ENCODE data around the gene TUBB6. TPM values are rescaled to one million over a fixed set of nuclear protein-coding genes. Genes with fewer than 3 reads are reported as not detected.

Gene TUBB6
- total and polyA plus RNA-seq, 2 experiments from 2014 or later = 148 to 329 TPM

GRCh38 chr18:12315911-12316310 lies 7.9 kb downstream of the TUBB6 start (continued):
- TF ChIP-seq CTCF (conservative IDR thresholded peaks at IDR 0.05; ENCODE audit: low read depth in 2 of 2) = no peak
- TF ChIP-seq POLR2AphosphoS5 (IDR thresholded peaks at IDR 0.05; ENCODE audit: low read depth) = no peak
- TF ChIP-seq CREB1 (CRISPR knock-in tag; IDR thresholded peaks at IDR 0.05; ENCODE audit: low read depth) = no peak
- TF ChIP-seq, protein P1, sequence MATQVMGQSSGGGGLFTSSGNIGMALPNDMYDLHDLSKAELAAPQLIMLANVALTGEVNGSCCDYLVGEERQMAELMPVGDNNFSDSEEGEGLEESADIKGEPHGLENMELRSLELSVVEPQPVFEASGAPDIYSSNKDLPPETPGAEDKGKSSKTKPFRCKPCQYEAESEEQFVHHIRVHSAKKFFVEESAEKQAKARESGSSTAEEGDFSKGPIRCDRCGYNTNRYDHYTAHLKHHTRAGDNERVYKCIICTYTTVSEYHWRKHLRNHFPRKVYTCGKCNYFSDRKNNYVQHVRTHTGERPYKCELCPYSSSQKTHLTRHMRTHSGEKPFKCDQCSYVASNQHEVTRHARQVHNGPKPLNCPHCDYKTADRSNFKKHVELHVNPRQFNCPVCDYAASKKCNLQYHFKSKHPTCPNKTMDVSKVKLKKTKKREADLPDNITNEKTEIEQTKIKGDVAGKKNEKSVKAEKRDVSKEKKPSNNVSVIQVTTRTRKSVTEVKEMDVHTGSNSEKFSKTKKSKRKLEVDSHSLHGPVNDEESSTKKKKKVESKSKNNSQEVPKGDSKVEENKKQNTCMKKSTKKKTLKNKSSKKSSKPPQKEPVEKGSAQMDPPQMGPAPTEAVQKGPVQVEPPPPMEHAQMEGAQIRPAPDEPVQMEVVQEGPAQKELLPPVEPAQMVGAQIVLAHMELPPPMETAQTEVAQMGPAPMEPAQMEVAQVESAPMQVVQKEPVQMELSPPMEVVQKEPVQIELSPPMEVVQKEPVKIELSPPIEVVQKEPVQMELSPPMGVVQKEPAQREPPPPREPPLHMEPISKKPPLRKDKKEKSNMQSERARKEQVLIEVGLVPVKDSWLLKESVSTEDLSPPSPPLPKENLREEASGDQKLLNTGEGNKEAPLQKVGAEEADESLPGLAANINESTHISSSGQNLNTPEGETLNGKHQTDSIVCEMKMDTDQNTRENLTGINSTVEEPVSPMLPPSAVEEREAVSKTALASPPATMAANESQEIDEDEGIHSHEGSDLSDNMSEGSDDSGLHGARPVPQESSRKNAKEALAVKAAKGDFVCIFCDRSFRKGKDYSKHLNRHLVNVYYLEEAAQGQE (IDR thresholded peaks at IDR 0.05; ENCODE audit: unreplicated experiment) = no peak
- TF ChIP-seq NANOG (IDR thresholded peaks at IDR 0.05; ENCODE audit: borderline replicate concordance) = no peak
- no peak for TF ChIP-seq EZH2 (IDR thresholded peaks at IDR 0.05; ENCODE audit: low read depth, unreplicated experiment)
- TF ChIP-seq, protein P2, sequence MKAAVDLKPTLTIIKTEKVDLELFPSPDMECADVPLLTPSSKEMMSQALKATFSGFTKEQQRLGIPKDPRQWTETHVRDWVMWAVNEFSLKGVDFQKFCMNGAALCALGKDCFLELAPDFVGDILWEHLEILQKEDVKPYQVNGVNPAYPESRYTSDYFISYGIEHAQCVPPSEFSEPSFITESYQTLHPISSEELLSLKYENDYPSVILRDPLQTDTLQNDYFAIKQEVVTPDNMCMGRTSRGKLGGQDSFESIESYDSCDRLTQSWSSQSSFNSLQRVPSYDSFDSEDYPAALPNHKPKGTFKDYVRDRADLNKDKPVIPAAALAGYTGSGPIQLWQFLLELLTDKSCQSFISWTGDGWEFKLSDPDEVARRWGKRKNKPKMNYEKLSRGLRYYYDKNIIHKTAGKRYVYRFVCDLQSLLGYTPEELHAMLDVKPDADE (IDR thresholded peaks at IDR 0.05) = no peak
- TF ChIP-seq JUNB (IDR thresholded peaks at IDR 0.05; ENCODE audit: unreplicated experiment) = no peak

DNA sequence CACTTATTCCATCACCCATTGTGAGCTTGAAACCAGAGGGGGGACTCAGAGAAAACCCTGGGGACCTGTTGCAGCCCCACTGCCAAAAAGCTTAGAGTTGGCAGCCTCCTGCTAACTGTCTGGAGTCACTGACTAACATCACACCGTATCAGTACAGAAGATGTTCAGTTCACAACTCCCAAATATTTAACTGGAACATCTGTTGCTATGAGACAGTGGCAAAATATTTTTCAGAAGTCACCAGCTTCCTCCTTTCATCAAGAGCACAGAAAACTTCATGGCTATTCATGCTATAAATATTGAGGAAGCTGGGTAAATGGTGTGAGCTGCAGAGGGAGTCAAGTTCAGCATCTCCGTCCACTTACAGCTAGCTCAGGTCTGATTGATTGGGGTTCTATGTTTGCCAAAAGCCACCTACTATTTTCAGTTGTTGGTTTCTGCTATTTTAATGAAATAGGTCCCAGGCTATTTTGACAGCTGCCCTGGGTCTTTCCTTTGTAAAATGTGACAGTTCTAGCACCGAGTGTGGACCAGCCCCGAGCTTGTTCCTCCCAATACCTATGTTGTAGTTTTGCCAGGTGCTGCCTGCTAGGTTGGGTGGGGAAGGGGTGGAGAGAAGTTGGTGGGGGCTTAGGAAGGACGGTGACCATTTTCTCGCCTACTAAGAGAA lies 9.8 kb downstream of the TUBB6 start:
- H4K20me1 ChIP-seq (replicated peaks; ENCODE audit: insufficient read depth) = peaks cover 20% of the 10 kb centered on the region
- no peak overlapping the region for H3K4me3 Mint-ChIP-seq
- H3K9me3 Mint-ChIP-seq = no peaks in the 10 kb centered on the region
- peaks cover 53% of the 10 kb centered on the region for H3K79me2 ChIP-seq (replicated peaks; ENCODE audit: insufficient read depth)
- no peaks in the 10 kb centered on the region for H3K9me2 ChIP-seq (ENCODE audit: insufficient read depth)
- H2AFZ ChIP-seq = no peak overlapping the region
- peaks cover 6% of the 10 kb centered on the region for H3K27me3 Mint-ChIP-seq (ENCODE audit: insufficient read depth, low read depth, poor library complexity)
- peaks cover 15% of the 10 kb centered on the region for H3K36me3 ChIP-seq (ENCODE audit: insufficient read depth)
- H3K4me2 ChIP-seq = no peak overlapping the region
- no peak overlapping the region for H3K4me3 ChIP-seq
- no peaks in the 10 kb centered on the region for H3K27me3 ChIP-seq (ENCODE audit: insufficient read depth)
- peaks cover 10% of the 10 kb centered on the region; the same call in 1 of the 2 replicates for H3K4me1 ChIP-seq (ENCODE audit: insufficient read depth)
- DNase-seq (ENCODE audit: low spot score) = no peak
- ATAC-seq = no peak
- peaks cover 30% of the 10 kb centered on the region for H3K36me3 Mint-ChIP-seq (ENCODE audit: low read depth)
- no peak overlapping the region for H3K27ac Mint-ChIP-seq
- H3K4me1 Mint-ChIP-seq = peaks cover 14% of the 10 kb centered on the region
- peak overlapping the region; percentile 39; the same call in 1 of the 2 replicates for H3K27ac ChIP-seq (ENCODE audit: low read depth)
- 0 out of 2 replicates have a peak, but pooled peaks cover 3% of the 10 kb centered on the region for H3F3A ChIP-seq (replicated peaks; ENCODE audit: low read depth)
- no peak for TF ChIP-seq POLR2AphosphoS5 (IDR thresholded peaks at IDR 0.05; ENCODE audit: low read depth)
- no peak for TF ChIP-seq ZNF114 (CRISPR knock-in tag; IDR thresholded peaks at IDR 0.05)
- TF ChIP-seq, protein P1 (IDR thresholded peaks at IDR 0.05; ENCODE audit: unreplicated experiment) = no peak
- TF ChIP-seq NANOG (IDR thresholded peaks at IDR 0.05; ENCODE audit: borderline replicate concordance) = no peak
- TF ChIP-seq STAT1 (IDR thresholded peaks at IDR 0.05; ENCODE audit: unreplicated experiment) = no peak
- TF ChIP-seq CREB1 (CRISPR knock-in tag; IDR thresholded peaks at IDR 0.05; ENCODE audit: low read depth) = no peak
- TF ChIP-seq, protein P2 (IDR thresholded peaks at IDR 0.05) = no peak
- no peak for TF ChIP-seq EZH2phosphoT487 (IDR thresholded peaks at IDR 0.05; ENCODE audit: unreplicated experiment)
